ENCODE results near the gene TMEM8B.

The TMEM8B gene, protein sequence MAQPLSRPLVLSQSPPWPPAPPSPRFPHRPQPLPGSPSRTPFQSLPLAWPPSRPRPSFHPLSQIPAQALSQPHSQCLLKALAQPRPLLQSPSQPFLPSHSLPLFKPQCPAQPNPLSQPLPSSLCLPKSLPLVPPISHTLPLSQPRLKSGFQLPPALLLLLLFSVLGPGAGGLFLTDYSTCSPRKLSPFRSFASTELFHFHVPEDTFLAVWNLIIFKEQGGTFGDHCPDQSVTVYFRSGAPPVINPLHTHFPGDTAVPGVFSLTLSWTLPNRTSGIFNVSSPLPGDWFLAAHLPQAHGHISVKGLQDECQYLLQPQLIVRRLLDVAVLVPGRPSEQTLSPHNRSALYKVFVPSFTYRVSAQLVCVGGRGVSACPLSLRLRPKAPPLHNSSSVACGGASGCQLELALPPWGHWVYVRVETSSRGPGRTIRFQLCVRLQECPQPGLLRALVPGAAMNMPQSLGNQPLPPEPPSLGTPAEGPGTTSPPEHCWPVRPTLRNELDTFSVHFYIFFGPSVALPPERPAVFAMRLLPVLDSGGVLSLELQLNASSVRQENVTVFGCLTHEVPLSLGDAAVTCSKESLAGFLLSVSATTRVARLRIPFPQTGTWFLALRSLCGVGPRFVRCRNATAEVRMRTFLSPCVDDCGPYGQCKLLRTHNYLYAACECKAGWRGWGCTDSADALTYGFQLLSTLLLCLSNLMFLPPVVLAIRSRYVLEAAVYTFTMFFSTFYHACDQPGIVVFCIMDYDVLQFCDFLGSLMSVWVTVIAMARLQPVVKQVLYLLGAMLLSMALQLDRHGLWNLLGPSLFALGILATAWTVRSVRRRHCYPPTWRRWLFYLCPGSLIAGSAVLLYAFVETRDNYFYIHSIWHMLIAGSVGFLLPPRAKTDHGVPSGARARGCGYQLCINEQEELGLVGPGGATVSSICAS

GRCh38 chr9:35829084-35829763 lies at the start of gene TMEM8B:
TMEM8B (plus strand) TSS chr9:35829228; CDS start chr9:35829448, 220 bp downstream.
- Histone ChIP-seq H3K4me1 (ENCODE audit: control insufficient read depth, insufficient read depth, low read length) (peaks cover 16% of the 10 kb centered on the region), H3K9me3 (ENCODE audit: control insufficient read depth, insufficient read depth, low read depth, low read length) (no peaks in the 10 kb centered on the region), H3K27me3 (ENCODE audit: control insufficient read depth, insufficient read depth, low read length) (no peaks in the 10 kb centered on the region), H3K36me3 (ENCODE audit: control insufficient read depth, insufficient read depth, low read length) (no peaks in the 10 kb centered on the region), H3K27ac (ENCODE audit: low read depth, low read length) (no peak within 1 kb of the TSS), H3K9ac (ENCODE audit: low read length) (peak within 1 kb of the TSS; percentile 62), H3K4me3 (ENCODE audit: low read depth, low read length) (peak within 1 kb of the TSS; percentile 86)

- Histone ChIP-seq H3K4me1 (ENCODE audit: control insufficient read depth, insufficient read depth, low read length) (peaks cover 2% of the 10 kb centered on the region; the same call in 1 of the 2 replicates), H3K9me3 (ENCODE audit: control insufficient read depth, insufficient read depth, low read depth, low read length) (no peaks in the 10 kb centered on the region), H3K27ac (ENCODE audit: low read depth, low read length) (no peak overlapping the region), H3K27me3 (ENCODE audit: control insufficient read depth, insufficient read depth, low read length) (no peaks in the 10 kb centered on the region), H3K36me3 (ENCODE audit: control insufficient read depth, insufficient read depth, low read length) (no peaks in the 10 kb centered on the region), H3K4me3 (ENCODE audit: low read depth, low read length) (no peak overlapping the region), H3K9ac (ENCODE audit: low read length) (no peak overlapping the region)
Measured at GRCh38 chr9:35781066-35781465, 48.0 kb upstream of the TMEM8B start.

GRCh38 chr9:35783418-35783817 lies 45.6 kb upstream of the TMEM8B start:
- Histone ChIP-seq H3K4me1 (ENCODE audit: control insufficient read depth, insufficient read depth, low read length) (no peaks in the 10 kb centered on the region), H3K9ac (ENCODE audit: low read length) (no peak overlapping the region), H3K4me3 (ENCODE audit: low read depth, low read length) (no peak overlapping the region), H3K27ac (ENCODE audit: low read depth, low read length) (no peak overlapping the region), H3K36me3 (ENCODE audit: control insufficient read depth, insufficient read depth, low read length) (no peaks in the 10 kb centered on the region), H3K27me3 (ENCODE audit: control insufficient read depth, insufficient read depth, low read length) (no peaks in the 10 kb centered on the region), H3K9me3 (ENCODE audit: control insufficient read depth, insufficient read depth, low read depth, low read length) (no peaks in the 10 kb centered on the region)

DNA sequence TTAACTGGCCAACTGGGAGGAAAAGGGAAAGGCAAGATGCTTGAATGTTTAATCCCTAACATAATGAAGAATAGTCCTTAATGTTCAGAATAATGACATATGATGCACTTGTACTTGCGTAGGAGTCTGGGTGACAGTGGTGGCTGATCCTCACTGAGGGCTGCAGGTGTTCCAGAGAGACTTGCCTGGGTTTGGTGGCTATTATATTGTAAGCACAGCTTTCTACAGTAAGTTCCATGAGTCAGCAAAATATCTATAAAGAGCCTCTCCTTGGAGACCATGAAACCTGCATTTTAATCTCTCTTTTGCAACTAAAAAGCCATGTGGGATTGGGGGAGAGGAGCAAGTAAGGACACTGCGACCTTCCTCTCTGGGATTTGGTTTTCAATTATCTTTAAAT lies 39.5 kb upstream of the TMEM8B start:
- H3K27ac ChIP-seq (ENCODE audit: low read depth, low read length) = no peak overlapping the region
- no peak overlapping the region for H3K4me3 ChIP-seq (ENCODE audit: low read depth, low read length)
- H3K27me3 ChIP-seq (ENCODE audit: control insufficient read depth, insufficient read depth, low read length) = peaks cover 6% of the 10 kb centered on the region; the same call in 1 of the 2 replicates
- H3K9ac ChIP-seq (ENCODE audit: low read length) = no peak overlapping the region
- no peaks in the 10 kb centered on the region for H3K9me3 ChIP-seq (ENCODE audit: control insufficient read depth, insufficient read depth, low read depth, low read length)
- no peaks in the 10 kb centered on the region for H3K36me3 ChIP-seq (ENCODE audit: control insufficient read depth, insufficient read depth, low read length)
- peaks cover 21% of the 10 kb centered on the region for H3K4me1 ChIP-seq (ENCODE audit: control insufficient read depth, insufficient read depth, low read length)

DNA sequence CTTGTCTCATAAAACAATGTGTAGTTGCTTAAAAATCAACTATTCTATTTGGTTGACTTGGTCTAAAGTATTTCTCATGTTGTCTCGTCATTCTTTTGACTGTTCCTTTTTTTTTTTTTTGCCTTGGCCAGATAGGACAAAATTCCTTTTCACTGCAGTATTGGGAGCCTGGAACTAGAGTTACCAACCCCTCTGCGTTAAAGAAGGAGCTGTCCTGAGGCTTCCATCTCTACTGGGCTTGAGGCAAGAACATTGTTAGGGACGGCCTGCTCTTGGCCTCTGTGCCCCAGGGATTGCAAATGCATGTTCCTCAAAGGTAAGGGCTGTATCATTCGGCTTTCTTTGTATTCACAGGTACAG lies 39.0 kb upstream of the TMEM8B start:
- no peaks in the 10 kb centered on the region for H3K9me3 ChIP-seq (ENCODE audit: control insufficient read depth, insufficient read depth, low read depth, low read length)
- no peak overlapping the region for H3K4me3 ChIP-seq (ENCODE audit: low read depth, low read length)
- no peak overlapping the region for H3K27ac ChIP-seq (ENCODE audit: low read depth, low read length)
- H3K9ac ChIP-seq (ENCODE audit: low read length) = no peak overlapping the region
- peaks cover 6% of the 10 kb centered on the region; the same call in 1 of the 2 replicates for H3K27me3 ChIP-seq (ENCODE audit: control insufficient read depth, insufficient read depth, low read length)
- H3K4me1 ChIP-seq (ENCODE audit: control insufficient read depth, insufficient read depth, low read length) = peaks cover 21% of the 10 kb centered on the region
- no peaks in the 10 kb centered on the region for H3K36me3 ChIP-seq (ENCODE audit: control insufficient read depth, insufficient read depth, low read length)

- Histone ChIP-seq H3K4me3 (ENCODE audit: low read depth, low read length) (peak overlapping the region; percentile 66), H3K27me3 (ENCODE audit: control insufficient read depth, insufficient read depth, low read length) (peaks cover 6% of the 10 kb centered on the region; the same call in 1 of the 2 replicates), H3K36me3 (ENCODE audit: control insufficient read depth, insufficient read depth, low read length) (no peaks in the 10 kb centered on the region), H3K4me1 (ENCODE audit: control insufficient read depth, insufficient read depth, low read length) (peaks cover 21% of the 10 kb centered on the region), H3K9ac (ENCODE audit: low read length) (peak overlapping the region; percentile 35), H3K9me3 (ENCODE audit: control insufficient read depth, insufficient read depth, low read depth, low read length) (no peaks in the 10 kb centered on the region), H3K27ac (ENCODE audit: low read depth, low read length) (no peak overlapping the region)
Measured at GRCh38 chr9:35790385-35791296, 38.4 kb upstream of the TMEM8B start.

DNA sequence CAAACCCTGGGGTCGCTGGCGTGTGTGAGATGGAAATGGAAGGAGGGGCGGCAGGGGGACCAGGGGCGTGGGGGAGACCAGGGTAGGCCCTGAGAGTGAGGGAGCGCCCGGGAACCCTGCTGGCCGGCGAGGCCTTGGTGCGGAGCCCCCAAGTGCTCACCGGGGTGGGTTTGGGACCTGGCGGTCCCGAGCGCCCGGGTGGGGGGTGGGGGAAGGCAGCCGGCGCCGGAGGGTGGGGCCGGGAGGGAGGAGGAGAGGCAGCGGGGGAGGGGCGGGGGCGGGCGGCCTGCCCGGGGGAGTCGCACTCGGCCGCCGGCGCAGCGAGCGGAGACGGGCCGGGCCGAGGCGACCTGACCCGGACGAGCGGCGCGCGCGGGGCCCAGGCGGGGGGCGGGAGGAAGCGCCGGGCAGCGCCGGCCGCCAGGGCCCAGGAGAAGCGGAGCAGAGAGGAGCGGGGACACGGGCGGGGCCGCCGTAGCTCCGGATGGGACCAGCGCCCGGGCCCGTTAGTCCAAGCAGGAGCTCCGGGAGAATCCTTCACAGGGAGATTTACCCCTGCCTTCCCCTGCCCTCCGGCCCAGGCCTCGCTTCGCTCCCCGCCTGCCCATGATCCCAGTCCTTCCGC lies 37.6 kb upstream of the TMEM8B start, which contains the start of gene NPR2:
NPR2 (plus strand) TSS at position 295 of the 625 bp plus-strand sequence. CDS start 818 bp downstream, outside the sequence.
- H3K27me3 ChIP-seq (ENCODE audit: control insufficient read depth, insufficient read depth, low read length) = peaks cover 6% of the 10 kb centered on the region; the same call in 1 of the 2 replicates
- no peak within 1 kb of the TSS for H3K27ac ChIP-seq (ENCODE audit: low read depth, low read length)
- H3K9ac ChIP-seq (ENCODE audit: low read length) = peak within 1 kb of the TSS; percentile 67
- peaks cover 22% of the 10 kb centered on the region for H3K4me1 ChIP-seq (ENCODE audit: control insufficient read depth, insufficient read depth, low read length)
- H3K36me3 ChIP-seq (ENCODE audit: control insufficient read depth, insufficient read depth, low read length) = no peaks in the 10 kb centered on the region
- H3K4me3 ChIP-seq (ENCODE audit: low read depth, low read length) = peak within 1 kb of the TSS; percentile 82
- H3K9me3 ChIP-seq (ENCODE audit: control insufficient read depth, insufficient read depth, low read depth, low read length) = no peaks in the 10 kb centered on the region

GRCh38 chr9:35792024-35792813 lies 36.8 kb upstream of the TMEM8B start:
- H3K36me3 ChIP-seq (ENCODE audit: control insufficient read depth, insufficient read depth, low read length) = no peaks in the 10 kb centered on the region
- no peak overlapping the region for H3K9ac ChIP-seq (ENCODE audit: low read length)
- peaks cover 6% of the 10 kb centered on the region; the same call in 1 of the 2 replicates for H3K27me3 ChIP-seq (ENCODE audit: control insufficient read depth, insufficient read depth, low read length)
- peak overlapping the region; percentile 82 for H3K4me3 ChIP-seq (ENCODE audit: low read depth, low read length)
- peaks cover 26% of the 10 kb centered on the region for H3K4me1 ChIP-seq (ENCODE audit: control insufficient read depth, insufficient read depth, low read length)
- H3K27ac ChIP-seq (ENCODE audit: low read depth, low read length) = no peak overlapping the region
- H3K9me3 ChIP-seq (ENCODE audit: control insufficient read depth, insufficient read depth, low read depth, low read length) = no peaks in the 10 kb centered on the region

- H3K9ac ChIP-seq (ENCODE audit: low read length) = no peak overlapping the region
- peaks cover 26% of the 10 kb centered on the region for H3K4me1 ChIP-seq (ENCODE audit: control insufficient read depth, insufficient read depth, low read length)
- H3K9me3 ChIP-seq (ENCODE audit: control insufficient read depth, insufficient read depth, low read depth, low read length) = no peaks in the 10 kb centered on the region
- H3K4me3 ChIP-seq (ENCODE audit: low read depth, low read length) = 0 out of 2 replicates have a peak overlapping the region, but pooled peaks have one; percentile 29
- H3K27me3 ChIP-seq (ENCODE audit: control insufficient read depth, insufficient read depth, low read length) = peaks cover 6% of the 10 kb centered on the region; the same call in 1 of the 2 replicates
- no peak overlapping the region for H3K27ac ChIP-seq (ENCODE audit: low read depth, low read length)
- no peaks in the 10 kb centered on the region for H3K36me3 ChIP-seq (ENCODE audit: control insufficient read depth, insufficient read depth, low read length)
Measured at GRCh38 chr9:35792826-35793225, 36.2 kb upstream of the TMEM8B start.

All from HUES6 (cell line).